SJSA1 (cell line): ENCODE data around the gene SYTL2. TPM values are rescaled to one million over a fixed set of nuclear protein-coding genes. Genes with fewer than 3 reads are reported as not detected.

ENCODE experiments used
- DNase-seq, 2 experiments: peaks; one replicate each; pipeline ENCODE4 v3.0.0-alpha.2; 2015 to 2020; ENCODE audit warnings: low spot score in 2 of 2, low read depth in 1 of 2
- H3K27ac ChIP-seq: fragments of 250-450 bp; sonication (Bioruptor Pico); 2 replicates; pipeline ENCODE4 v1.5.1; 2020; ENCODE audit warnings: mild to moderate bottlenecking, moderate library complexity
- H3K27me3 ChIP-seq: fragments of 250-450 bp; sonication (Bioruptor Pico); replicated peaks from 2 replicates; pipeline ENCODE4 v1.5.1; 2020; ENCODE audit warnings: mild to moderate bottlenecking, moderate library complexity
- H3K36me3 ChIP-seq: fragments of 250-450 bp; sonication (Bioruptor Pico); 2 replicates; pipeline ENCODE4 v1.5.1; 2020; ENCODE audit warnings: mild to moderate bottlenecking
- H3K4me1 ChIP-seq: fragments of 250-450 bp; sonication (Bioruptor Pico); replicated peaks from 2 replicates; pipeline ENCODE4 v1.6.1; 2021; ENCODE audit warnings: mild to moderate bottlenecking
- H3K4me3 ChIP-seq: fragments of 250-450 bp; sonication (Bioruptor Pico); 2 replicates; pipeline ENCODE4 v1.5.1; 2020; ENCODE audit warnings: mild to moderate bottlenecking
- H3K9me3 ChIP-seq: fragments of 250-450 bp; sonication (Bioruptor Pico); replicated peaks from 2 replicates; pipeline ENCODE4 v1.5.1; 2020; ENCODE audit warnings: mild to moderate bottlenecking
- total RNA-seq: library from RNA; depleted of rRNA; stranded (reverse); fragments of >200 nt; shearing (Covaris generic); gene quantifications from 2 replicates; pipeline ENCODE4 v1.2.3, GENCODE V29; 2014

The SYTL2 gene
- total RNA-seq, 1 experiment from 2014 or later = 4.9 TPM

DNA sequence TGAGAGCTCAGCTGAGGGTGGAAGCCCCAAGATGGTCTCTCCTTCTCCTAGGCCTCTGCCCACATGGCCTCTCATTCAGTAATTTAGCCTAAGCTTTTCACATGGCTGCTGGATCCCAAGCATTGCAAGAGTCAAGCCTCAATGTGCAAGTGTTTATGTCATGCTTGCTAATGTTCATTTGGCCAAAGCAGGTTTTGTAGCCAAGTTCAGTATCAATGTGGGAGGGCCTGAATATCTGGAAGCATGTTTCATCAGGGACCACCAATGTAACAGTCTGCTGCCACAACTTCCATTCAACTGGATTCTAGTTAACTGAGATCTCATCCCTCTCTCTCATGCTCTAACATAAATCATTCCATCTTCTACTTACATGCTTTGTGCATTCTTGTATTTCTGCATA, 8.5 kb upstream of the SYTL2 start:
- no peak for DNase-seq
- H3K27me3 ChIP-seq = no peaks in the 10 kb centered on the region
- no peak overlapping the region for H3K4me3 ChIP-seq
- H3K4me1 ChIP-seq = peaks cover 18% of the 10 kb centered on the region
- no peaks in the 10 kb centered on the region for H3K9me3 ChIP-seq
- H3K27ac ChIP-seq = no peak overlapping the region
- no peaks in the 10 kb centered on the region for H3K36me3 ChIP-seq

- no peaks in the 10 kb centered on the region for H3K27me3 ChIP-seq
- DNase-seq = no peak
- H3K27ac ChIP-seq = no peak overlapping the region
- H3K4me3 ChIP-seq = no peak overlapping the region
- H3K9me3 ChIP-seq = no peaks in the 10 kb centered on the region
- no peaks in the 10 kb centered on the region for H3K36me3 ChIP-seq
- peaks cover 7% of the 10 kb centered on the region for H3K4me1 ChIP-seq
Measured at GRCh38 chr11:85815186-85815931, 4.4 kb upstream of the SYTL2 start.

DNA sequence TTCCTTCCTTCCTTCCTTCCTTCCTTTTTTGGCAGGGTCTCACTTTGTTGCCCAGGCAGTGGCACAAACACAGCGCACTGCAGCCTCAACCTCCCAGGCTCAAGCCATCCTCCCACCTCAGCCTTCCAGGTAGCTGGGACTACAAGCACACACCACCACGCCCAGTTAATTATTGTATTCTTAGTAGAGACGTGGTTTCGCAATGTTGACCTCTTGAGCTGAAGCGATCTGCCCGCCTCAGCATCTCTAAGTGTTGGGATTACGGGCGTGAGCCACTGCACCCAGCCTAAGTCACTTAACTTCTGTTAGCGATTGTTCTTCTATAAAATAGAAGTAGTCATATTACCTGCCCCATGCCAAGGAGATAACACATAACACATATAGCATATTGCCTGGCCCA, 2.8 kb upstream of the SYTL2 start:
- H3K4me3 ChIP-seq = no peak overlapping the region
- H3K36me3 ChIP-seq = no peaks in the 10 kb centered on the region
- no peak overlapping the region for H3K27ac ChIP-seq
- H3K4me1 ChIP-seq = peaks cover 13% of the 10 kb centered on the region
- H3K9me3 ChIP-seq = no peaks in the 10 kb centered on the region
- no peaks in the 10 kb centered on the region for H3K27me3 ChIP-seq
- DNase-seq = no peak

DNA sequence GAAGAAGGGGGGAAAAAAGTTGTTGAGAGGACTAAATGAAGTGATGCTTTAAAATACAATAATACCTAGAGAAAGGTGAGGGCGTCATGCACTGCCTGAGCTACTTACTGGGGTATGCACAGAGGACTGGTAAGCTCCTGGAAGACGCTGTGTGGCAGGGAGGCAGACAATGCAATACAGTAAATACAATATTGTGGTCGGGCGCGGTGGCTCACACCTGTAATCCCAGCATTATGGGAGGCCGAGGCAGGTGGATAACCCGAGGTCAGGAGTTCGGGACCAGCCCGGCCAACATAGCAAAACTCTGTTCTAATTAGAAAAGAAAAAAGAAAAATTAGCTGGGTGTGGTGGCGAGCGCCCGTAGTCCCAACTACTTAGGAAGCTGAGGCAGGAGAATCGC, 683 bp upstream of the SYTL2 start:
- Histone ChIP-seq H3K4me3 (no peak overlapping the region), H3K27me3 (no peaks in the 10 kb centered on the region), H3K4me1 (peaks cover 13% of the 10 kb centered on the region), H3K9me3 (no peaks in the 10 kb centered on the region), H3K36me3 (no peaks in the 10 kb centered on the region), H3K27ac (no peak overlapping the region)
- DNase-seq = no peak

GRCh38 chr11:85810521-85810870, 445 bp downstream of the SYTL2 start:
- Histone ChIP-seq H3K9me3 (no peaks in the 10 kb centered on the region), H3K4me1 (peaks cover 12% of the 10 kb centered on the region), H3K27me3 (no peaks in the 10 kb centered on the region), H3K36me3 (no peaks in the 10 kb centered on the region), H3K27ac (no peak overlapping the region), H3K4me3 (peak overlapping the region; percentile 48)
- DNase-seq = no peak

GRCh38 chr11:85809863-85810262, 1.1 kb downstream of the SYTL2 start:
- Histone ChIP-seq H3K27me3 (no peaks in the 10 kb centered on the region), H3K27ac (no peak overlapping the region), H3K9me3 (no peaks in the 10 kb centered on the region), H3K4me1 (peaks cover 10% of the 10 kb centered on the region), H3K36me3 (no peaks in the 10 kb centered on the region), H3K4me3 (no peak overlapping the region)
- DNase-seq = no peak

DNA sequence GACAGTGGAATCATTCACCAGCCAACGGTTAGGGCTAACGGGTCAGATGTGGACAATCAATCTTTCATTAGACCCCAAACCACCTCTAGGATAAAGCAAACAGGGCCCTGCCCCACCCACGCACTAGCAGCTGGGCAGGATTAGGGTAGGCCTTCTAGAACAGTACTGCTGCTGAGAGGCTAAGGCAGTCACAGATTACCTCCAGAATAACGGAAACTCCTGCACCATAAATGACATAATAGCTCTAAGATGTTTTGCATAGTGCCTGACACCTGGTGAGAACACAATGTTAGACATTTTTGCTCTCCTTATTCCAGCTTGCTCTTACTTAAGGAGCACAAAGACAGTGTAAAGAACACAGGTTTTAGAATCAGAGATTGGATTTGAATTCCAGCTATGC, 1.8 kb downstream of the SYTL2 start:
- Histone ChIP-seq H3K27ac (no peak overlapping the region), H3K4me3 (no peak overlapping the region), H3K36me3 (no peaks in the 10 kb centered on the region), H3K27me3 (no peaks in the 10 kb centered on the region), H3K9me3 (no peaks in the 10 kb centered on the region), H3K4me1 (peaks cover 10% of the 10 kb centered on the region)
- no peak for DNase-seq

- DNase-seq = no peak
- H3K27ac ChIP-seq = no peak overlapping the region
Measured at GRCh38 chr11:85806876-85807275, 4.1 kb downstream of the SYTL2 start.

DNA sequence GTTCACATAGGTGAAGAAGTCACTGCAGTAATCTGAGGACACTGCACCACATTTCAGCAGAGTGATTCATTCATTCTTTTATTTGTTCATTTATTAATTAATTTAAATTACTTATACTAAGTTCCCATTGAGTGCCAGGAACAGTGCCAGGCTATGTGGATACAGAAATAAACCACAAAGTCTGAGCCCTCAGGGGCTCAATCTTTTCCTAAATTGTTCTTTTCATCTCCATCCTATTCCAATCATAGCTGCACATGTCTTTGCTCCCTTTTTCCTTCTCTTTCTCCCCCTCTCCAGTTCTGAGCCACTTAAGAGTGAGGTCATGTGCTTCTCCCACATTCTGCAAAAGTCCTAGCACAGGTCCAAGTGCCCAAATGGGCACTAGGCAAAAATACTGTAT, 4.9 kb downstream of the SYTL2 start:
- no peak overlapping the region for H3K27ac ChIP-seq
- H3K27me3 ChIP-seq = no peaks in the 10 kb centered on the region
- H3K9me3 ChIP-seq = no peaks in the 10 kb centered on the region
- no peak for DNase-seq
- peaks cover 10% of the 10 kb centered on the region for H3K4me1 ChIP-seq
- H3K36me3 ChIP-seq = no peaks in the 10 kb centered on the region
- no peak overlapping the region for H3K4me3 ChIP-seq

More at GRCh38 chr11:85806876-85807275, 4.1 kb downstream of the SYTL2 start:
- no peaks in the 10 kb centered on the region for H3K27me3 ChIP-seq
- H3K9me3 ChIP-seq = no peaks in the 10 kb centered on the region
- no peak overlapping the region for H3K4me3 ChIP-seq
- H3K36me3 ChIP-seq = no peaks in the 10 kb centered on the region
- H3K4me1 ChIP-seq = peaks cover 10% of the 10 kb centered on the region

GRCh38 chr11:85805387-85805786, 5.6 kb downstream of the SYTL2 start:
- H3K4me1 ChIP-seq = peaks cover 6% of the 10 kb centered on the region

DNA sequence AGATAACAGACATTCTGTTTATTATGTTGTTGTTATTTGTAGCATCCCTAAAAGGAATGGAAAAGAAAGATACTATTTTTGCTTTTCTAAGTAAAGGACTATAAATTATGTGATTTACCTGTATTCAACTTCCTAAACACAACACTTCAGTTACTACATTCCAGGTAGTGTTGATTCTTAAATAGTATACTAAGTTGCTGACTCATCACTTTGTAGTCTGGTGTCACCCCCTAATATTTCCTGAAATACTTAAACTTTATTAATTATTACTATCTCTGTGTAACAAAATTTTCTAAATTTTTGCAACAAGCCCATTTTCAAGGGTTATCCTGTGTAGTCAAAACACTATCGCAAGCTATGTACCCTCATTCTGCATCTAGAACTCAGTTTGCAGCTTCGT, 7.0 kb downstream of the SYTL2 start:
- H3K4me3 ChIP-seq = no peak overlapping the region
- no peaks in the 10 kb centered on the region for H3K27me3 ChIP-seq
- no peaks in the 10 kb centered on the region for H3K9me3 ChIP-seq
- H3K4me1 ChIP-seq = no peaks in the 10 kb centered on the region
- no peak for DNase-seq
- no peaks in the 10 kb centered on the region for H3K36me3 ChIP-seq
- H3K27ac ChIP-seq = no peak overlapping the region

More at GRCh38 chr11:85805387-85805786, 5.6 kb downstream of the SYTL2 start:
- Histone ChIP-seq H3K9me3 (no peaks in the 10 kb centered on the region), H3K4me3 (no peak overlapping the region), H3K27ac (no peak overlapping the region), H3K27me3 (no peaks in the 10 kb centered on the region), H3K36me3 (no peaks in the 10 kb centered on the region)
- no peak for DNase-seq

DNA sequence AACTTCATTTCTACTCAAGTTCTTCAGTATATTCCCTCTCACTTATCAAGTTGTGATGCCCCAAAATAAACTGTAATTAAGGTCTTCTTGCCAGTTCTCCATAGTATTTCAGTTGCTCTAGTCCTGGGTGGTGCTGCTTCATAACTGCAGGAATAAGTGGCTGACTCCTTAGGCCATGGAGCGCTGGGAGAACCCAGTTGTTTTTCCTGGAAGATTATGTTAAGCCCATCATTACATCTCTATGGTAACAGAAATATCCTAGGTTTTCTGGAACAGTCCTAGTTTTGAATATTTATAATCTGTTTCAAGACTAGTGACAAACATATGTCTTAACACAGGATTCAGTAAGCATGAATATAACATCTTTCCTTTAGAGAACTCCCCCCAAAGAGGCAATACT, 7.6 kb downstream of the SYTL2 start:
- H3K4me1 ChIP-seq = no peaks in the 10 kb centered on the region
- no peak overlapping the region for H3K4me3 ChIP-seq
- H3K27ac ChIP-seq = no peak overlapping the region
- no peaks in the 10 kb centered on the region for H3K36me3 ChIP-seq
- no peak for DNase-seq
- no peaks in the 10 kb centered on the region for H3K9me3 ChIP-seq
- H3K27me3 ChIP-seq = no peaks in the 10 kb centered on the region

DNA sequence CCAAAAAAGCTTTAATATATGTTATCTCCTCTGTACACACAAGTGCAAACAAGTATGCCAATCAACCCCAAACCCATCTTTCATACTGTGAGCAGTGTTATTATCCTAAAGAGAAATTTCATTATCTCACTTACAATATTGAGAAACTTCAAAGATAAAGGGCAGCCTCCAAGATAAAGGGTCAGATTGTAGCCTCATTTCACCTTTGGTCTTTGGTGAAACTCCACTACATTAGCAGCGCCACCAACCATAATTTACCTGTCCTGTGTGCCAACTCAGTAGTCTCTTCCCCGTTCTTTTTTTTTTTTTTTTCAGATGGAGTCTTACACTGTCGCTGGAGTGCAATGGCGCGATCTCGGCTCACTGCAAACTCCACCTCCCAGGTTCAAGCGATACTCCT, 9.4 kb downstream of the SYTL2 start:
- no peaks in the 10 kb centered on the region for H3K4me1 ChIP-seq
- H3K4me3 ChIP-seq = no peak overlapping the region
- no peaks in the 10 kb centered on the region for H3K9me3 ChIP-seq
- H3K27me3 ChIP-seq = no peaks in the 10 kb centered on the region
- no peak for DNase-seq
- no peak overlapping the region for H3K27ac ChIP-seq
- H3K36me3 ChIP-seq = no peaks in the 10 kb centered on the region

DNA sequence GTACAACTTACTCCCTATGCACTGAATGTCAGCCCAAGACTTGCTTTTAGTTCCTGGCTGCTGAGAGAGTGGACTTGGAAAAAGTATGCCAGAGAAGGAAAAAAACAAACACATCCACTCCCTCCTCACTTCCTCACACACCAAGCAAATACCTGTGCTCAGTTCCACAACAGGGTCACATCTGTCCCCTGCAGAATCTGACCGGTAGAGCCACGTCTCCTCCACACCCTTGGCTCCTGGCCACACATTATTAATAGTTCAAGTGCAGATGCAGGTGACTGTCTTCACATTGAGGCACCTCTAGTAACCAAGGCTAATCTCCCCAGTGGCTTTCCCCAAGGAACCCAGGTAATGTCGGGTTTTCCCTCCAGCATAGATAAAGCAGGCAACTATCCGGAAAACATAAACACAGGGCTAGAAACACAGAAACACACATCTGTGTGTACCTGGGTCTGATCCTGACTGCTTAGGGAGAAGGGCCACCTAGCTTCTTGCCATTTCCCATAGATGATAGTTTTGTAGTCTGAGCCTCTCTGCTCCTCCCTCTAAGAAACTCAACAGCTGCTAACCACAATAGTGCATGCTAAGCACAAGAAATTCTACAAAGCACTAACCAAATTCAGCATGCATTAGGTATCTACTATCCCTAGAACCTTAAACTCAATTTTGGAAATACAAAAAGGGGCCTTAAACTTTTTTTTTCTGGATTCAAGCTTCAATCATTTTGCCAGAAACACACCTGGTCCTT, 10.2 kb downstream of the SYTL2 start:
- no peak overlapping the region for H3K27ac ChIP-seq
- no peak for DNase-seq
- no peaks in the 10 kb centered on the region for H3K27me3 ChIP-seq

More for the DNA sequence above, 10.2 kb downstream of the SYTL2 start:
- Histone ChIP-seq H3K36me3 (no peaks in the 10 kb centered on the region), H3K4me1 (no peaks in the 10 kb centered on the region), H3K4me3 (no peak overlapping the region), H3K9me3 (no peaks in the 10 kb centered on the region)
